Common myeloid progenitor, CD34-positive (primary cell): ENCODE data around the gene PLA2G4E.

Source experiments
- CTCF ChIA-PET: fragments of 350-600 bp; sonication (Branson Sonifier 250); formaldehyde crosslinking; loops from one replicate; lab custom pipeline; 2021; ENCODE audit warnings: antibody characterized with exemption; lab: Charles Lee
- POLR2A ChIA-PET: fragments of 350-600 bp; sonication (Branson Sonifier 250); formaldehyde crosslinking; loops from one replicate; lab custom pipeline; 2021; ENCODE audit warnings: antibody characterized with exemption; lab: Charles Lee
- DNase-seq, 3 donors: peaks; one replicate each; pipeline versions ENCODE4 v3.0.0 to v3.0.0-alpha.2; 2013
- H3K27ac ChIP-seq, 2 experiments: 1 replicate in 1 of 2; 2 replicates in 1 of 2; pipeline ENCODE4 v1.7.0; 2013; ENCODE audit warnings: inconsistent platforms in 2 of 2, low read length in 2 of 2, mild to moderate bottlenecking in 2 of 2, low read depth in 1 of 2, moderate library complexity in 1 of 2; ENCODE audit not compliant: severe bottlenecking in 2 of 2, insufficient read depth in 1 of 2, poor library complexity in 1 of 2
- H3K27me3 ChIP-seq, 5 experiments: replicated peaks in 2 of 5; 1 replicate in 3 of 5; 2 replicates in 2 of 5; pipeline versions ENCODE4 v1.6.1 to v1.7.0; 2013; ENCODE audit warnings: low read length in 4 of 5, mild to moderate bottlenecking in 2 of 5, moderate library complexity in 2 of 5, inconsistent platforms in 1 of 5; ENCODE audit not compliant: insufficient read depth in 5 of 5, control insufficient read depth in 4 of 5
- H3K36me3 ChIP-seq, 4 experiments: 1 replicate in 2 of 4; 2 replicates in 2 of 4; pipeline versions ENCODE4 v1.6.1 to v1.7.0; 2013; ENCODE audit warnings: low read length in 3 of 4, control low read depth in 1 of 4, mild to moderate bottlenecking in 1 of 4; ENCODE audit not compliant: control insufficient read depth in 4 of 4, insufficient read depth in 4 of 4
- H3K4me1 ChIP-seq, 4 experiments: 1 replicate in 3 of 4; 2 replicates in 1 of 4; pipeline versions ENCODE4 v1.6.1 to v1.7.1; 2013; ENCODE audit warnings: low read length in 3 of 4, mild to moderate bottlenecking in 3 of 4, control low read depth in 1 of 4, inconsistent platforms in 1 of 4, moderate library complexity in 1 of 4; ENCODE audit not compliant: control insufficient read depth in 4 of 4, insufficient read depth in 4 of 4; ENCODE audit errors: control extremely low read depth in 1 of 4
- H3K4me3 ChIP-seq, 7 experiments: 1 replicate in 4 of 7; 2 replicates in 3 of 7; pipeline versions ENCODE4 v1.5.1 to v1.7.0; 2013; ENCODE audit warnings: mild to moderate bottlenecking in 7 of 7, low read length in 6 of 7, moderate library complexity in 6 of 7, inconsistent platforms in 2 of 7, low read depth in 2 of 7, control low read depth in 1 of 7; ENCODE audit not compliant: insufficient read depth in 4 of 7, control insufficient read depth in 1 of 7; ENCODE audit errors: extremely low read depth in 1 of 7
- H3K9me3 ChIP-seq, 5 experiments: 1 replicate in 4 of 5; 2 replicates in 1 of 5; pipeline versions ENCODE4 v1.6.1 to v1.7.1; 2013; ENCODE audit warnings: low read length in 4 of 5, mild to moderate bottlenecking in 2 of 5, inconsistent platforms in 1 of 5, low read depth in 1 of 5, moderate library complexity in 1 of 5; ENCODE audit not compliant: control insufficient read depth in 4 of 5, insufficient read depth in 2 of 5; ENCODE audit errors: control extremely low read depth in 1 of 5
- WGBS: methylation state at CpG from one replicate; pipeline ENCODE4 v1.1.5; 2013; ENCODE audit not compliant: insufficient coverage; 5-methylcytosine and 5-hydroxymethylcytosine counted together

PLA2G4E gene

GRCh38 chr15:41944313-41944940 lies 76.4 kb downstream of the PLA2G4E start:
- Histone ChIP-seq H3K27me3 (no peaks in the 10 kb centered on the region), H3K36me3 (no peaks in the 10 kb centered on the region), H3K27ac (no peak overlapping the region), H3K9me3 (no peaks in the 10 kb centered on the region), H3K4me3 (no peak overlapping the region), H3K4me1 (no peaks in the 10 kb centered on the region)
- DNase-seq, result no peak
- WGBS, result 100% methylated on average over 4 of the region's 8 CpGs
- ChIA-PET POLR2A (no interaction called here), CTCF (no interaction called here)

DNA sequence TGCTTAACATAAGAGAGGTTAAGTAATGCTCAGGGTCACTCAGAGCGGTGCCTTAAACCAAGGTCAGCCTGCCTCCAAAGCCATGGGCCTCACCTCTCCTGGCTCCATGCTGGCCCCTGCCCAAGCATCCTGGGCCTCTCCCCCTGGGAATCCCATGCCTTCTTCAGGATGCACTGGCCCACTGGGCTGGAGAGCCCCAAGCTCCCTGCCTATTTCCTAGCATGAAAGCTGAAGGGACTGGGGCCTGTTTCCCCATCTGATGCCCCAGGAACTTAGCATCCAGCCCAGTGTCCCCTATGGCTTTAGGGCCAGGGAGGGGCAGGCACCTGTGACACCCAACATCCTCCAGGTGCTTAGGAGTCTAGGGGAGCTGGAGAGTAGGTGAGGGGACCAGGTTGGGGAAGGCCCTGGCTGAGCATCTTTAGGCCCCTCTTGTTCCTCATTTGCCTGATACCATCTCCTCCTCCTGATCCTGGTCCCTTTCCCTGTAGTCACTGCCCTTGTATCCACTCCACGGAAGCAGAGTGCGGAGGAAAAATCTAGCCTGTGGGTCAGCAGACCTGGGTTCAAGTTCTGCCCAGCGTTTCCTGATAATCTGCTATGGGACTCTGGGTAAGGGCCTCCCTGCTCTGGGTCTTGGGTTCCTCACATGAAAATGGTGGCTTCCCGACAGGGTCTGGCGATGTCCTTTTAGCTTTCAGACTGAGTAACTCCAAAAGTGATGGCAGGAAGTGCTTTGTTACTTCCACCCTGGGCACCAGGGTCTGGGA lies 77.1 kb downstream of the PLA2G4E start:
- no peaks in the 10 kb centered on the region for H3K9me3 ChIP-seq
- no peak overlapping the region for H3K4me3 ChIP-seq
- ChIA-PET CTCF (no interaction called here), POLR2A (no interaction called here)
- 97% methylated on average over 6 of the region's 6 CpGs for WGBS
- DNase-seq, result no peak
- no peaks in the 10 kb centered on the region for H3K36me3 ChIP-seq
- H3K27me3 ChIP-seq, result no peaks in the 10 kb centered on the region
- H3K27ac ChIP-seq, result no peak overlapping the region
- H3K4me1 ChIP-seq, result no peaks in the 10 kb centered on the region

GRCh38 chr15:41942886-41943285 lies 78.0 kb downstream of the PLA2G4E start:
- H3K27ac ChIP-seq, result no peak overlapping the region
- CTCF ChIA-PET, result interaction anchor here (1.2 kb wide), 1 partner anchor 9 kb away, joined by 4 read pairs; no protein-coding TSS in a partner anchor
- DNase-seq, result no peak

GRCh38 chr15:41941644-41942415 lies 79.0 kb downstream of the PLA2G4E start:
- 97% methylated on average over 19 of the region's 22 CpGs for WGBS
- no peaks in the 10 kb centered on the region for H3K9me3 ChIP-seq
- no peak overlapping the region for H3K27ac ChIP-seq
- peaks cover 9 to 15% (median 12%) of the 10 kb centered on the region in 4 experiments for H3K4me1 ChIP-seq
- DNase-seq, result no peak
- no peak overlapping the region for H3K4me3 ChIP-seq
- CTCF ChIA-PET, result interaction anchor here (0.6 to 1.2 kb wide), 2 partner anchors 10 to 1223 kb away, joined by 3 to 4 read pairs; no protein-coding TSS in a partner anchor
- H3K36me3 ChIP-seq, result no peaks in the 10 kb centered on the region
- no peaks in the 10 kb centered on the region for H3K27me3 ChIP-seq
- POLR2A ChIA-PET, result no interaction called here

More at GRCh38 chr15:41942886-41943285, 78.0 kb downstream of the PLA2G4E start:
- no peaks in the 10 kb centered on the region for H3K9me3 ChIP-seq
- no peak overlapping the region for H3K4me3 ChIP-seq
- H3K36me3 ChIP-seq, result no peaks in the 10 kb centered on the region
- WGBS, result 96% methylated on average over 6 of the region's 7 CpGs
- H3K4me1 ChIP-seq, result peaks cover 0 to 4% (median 3%) of the 10 kb centered on the region in 4 experiments
- no peaks in the 10 kb centered on the region for H3K27me3 ChIP-seq
- POLR2A ChIA-PET, result no interaction called here

DNA sequence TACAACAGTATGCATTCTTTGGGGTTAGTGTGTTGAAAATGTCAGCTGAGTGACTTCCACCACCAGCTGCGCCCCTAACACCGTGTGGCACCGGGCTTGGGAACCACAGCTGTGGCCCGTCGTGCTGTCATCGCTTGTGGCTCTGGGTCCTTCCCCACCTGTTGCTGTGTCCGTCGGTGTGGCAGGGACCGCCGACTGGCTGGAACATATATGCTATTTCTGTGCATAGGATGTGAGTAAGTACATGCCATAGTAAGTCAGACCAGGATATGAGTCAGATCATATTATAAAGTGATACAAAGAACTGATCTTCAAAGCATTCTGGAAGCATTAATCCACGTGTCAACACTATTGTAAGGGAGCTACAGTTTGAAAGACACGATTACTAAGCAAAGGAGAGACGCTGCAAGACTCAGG lies 80.4 kb downstream of the PLA2G4E start:
- ChIA-PET POLR2A (no interaction called here), CTCF (interaction anchor here (0.9 to 1.0 kb wide), 3 partner anchors 15 to 31 kb away, joined by 3 read pairs; no protein-coding TSS in a partner anchor)
- WGBS, result 100% methylated on average over 9 of the region's 13 CpGs
- Histone ChIP-seq H3K4me1 (peaks cover 12 to 26% (median 17%) of the 10 kb centered on the region in 4 experiments), H3K27ac (no peak overlapping the region), H3K27me3 (no peaks in the 10 kb centered on the region), H3K36me3 (no peaks in the 10 kb centered on the region), H3K4me3 (no peak overlapping the region), H3K9me3 (no peaks in the 10 kb centered on the region)
- DNase-seq, result no peak

GRCh38 chr15:41939986-41940385 lies 80.9 kb downstream of the PLA2G4E start:
- POLR2A ChIA-PET, result no interaction called here
- H3K4me3 ChIP-seq, result no peak overlapping the region
- H3K27me3 ChIP-seq, result no peaks in the 10 kb centered on the region
- peaks cover 12 to 31% (median 20%) of the 10 kb centered on the region in 4 experiments for H3K4me1 ChIP-seq
- 100% methylated on average over 1 of the region's 9 CpGs for WGBS
- CTCF ChIA-PET, result interaction anchor here (0.9 to 1.0 kb wide), 2 partner anchors 27 to 30 kb away, joined by 3 read pairs; no protein-coding TSS in a partner anchor
- DNase-seq, result no peak
- H3K36me3 ChIP-seq, result no peaks in the 10 kb centered on the region
- no peaks in the 10 kb centered on the region for H3K9me3 ChIP-seq
- H3K27ac ChIP-seq, result no peak overlapping the region
